HG03575 (cell line): ENCODE data around the gene TMEM132E.

Source experiments
- ATAC-seq: cut with Tn5 transposase; IDR thresholded peaks from one replicate; pipeline ENCODE4 v1.9.1; 2021; ENCODE audit not compliant: unreplicated experiment, insufficient number of reproducible peaks, low FRiP score; ENCODE audit errors: extremely low read depth

Gene TMEM132E

GRCh38 chr17:34589120-34589965, 10.0 kb downstream of the TMEM132E start:
- no peak for ATAC-seq

GRCh38 chr17:34592002-34592401, 12.6 kb downstream of the TMEM132E start:
- ATAC-seq = no peak

GRCh38 chr17:34596920-34597319, 17.5 kb downstream of the TMEM132E start:
- ATAC-seq = no peak

- ATAC-seq = no peak
Measured at GRCh38 chr17:34598161-34598776, 18.9 kb downstream of the TMEM132E start.

- ATAC-seq = no peak
Measured at GRCh38 chr17:34601416-34601815, 22.0 kb downstream of the TMEM132E start.

GRCh38 chr17:34603974-34604373, 24.6 kb downstream of the TMEM132E start:
- no peak for ATAC-seq

- ATAC-seq = no peak
Measured at GRCh38 chr17:34606763-34607162, 27.4 kb downstream of the TMEM132E start.

GRCh38 chr17:34607917-34608316, 28.5 kb downstream of the TMEM132E start:
- no peak for ATAC-seq

GRCh38 chr17:34609210-34609609, 29.8 kb downstream of the TMEM132E start:
- ATAC-seq = no peak

GRCh38 chr17:34610039-34610438, 30.7 kb downstream of the TMEM132E start:
- no peak for ATAC-seq

- ATAC-seq = no peak
Measured at GRCh38 chr17:34610506-34610905, 31.1 kb downstream of the TMEM132E start.

- ATAC-seq = no peak
Measured at GRCh38 chr17:34613064-34614019, 34.0 kb downstream of the TMEM132E start.

- no peak for ATAC-seq
Measured at GRCh38 chr17:34614698-34615097, 35.3 kb downstream of the TMEM132E start.

GRCh38 chr17:34615326-34615725, 35.9 kb downstream of the TMEM132E start:
- no peak for ATAC-seq

GRCh38 chr17:34616148-34616547, 36.8 kb downstream of the TMEM132E start:
- ATAC-seq = no peak

- no peak for ATAC-seq
Measured at GRCh38 chr17:34617398-34617797, 38.0 kb downstream of the TMEM132E start.

GRCh38 chr17:34619687-34620217, 40.4 kb downstream of the TMEM132E start:
- ATAC-seq = no peak

- no peak for ATAC-seq
Measured at GRCh38 chr17:34620458-34620857, 41.1 kb downstream of the TMEM132E start.
